ENCODE results near the gene PRKCE.

PRKCE gene

GRCh38 chr2:46117379-46117778 lies 465.9 kb downstream of the PRKCE start:
- H3K27ac ChIP-seq (ENCODE audit: low read length, poor library complexity, severe bottlenecking): no peak overlapping the region

DNA sequence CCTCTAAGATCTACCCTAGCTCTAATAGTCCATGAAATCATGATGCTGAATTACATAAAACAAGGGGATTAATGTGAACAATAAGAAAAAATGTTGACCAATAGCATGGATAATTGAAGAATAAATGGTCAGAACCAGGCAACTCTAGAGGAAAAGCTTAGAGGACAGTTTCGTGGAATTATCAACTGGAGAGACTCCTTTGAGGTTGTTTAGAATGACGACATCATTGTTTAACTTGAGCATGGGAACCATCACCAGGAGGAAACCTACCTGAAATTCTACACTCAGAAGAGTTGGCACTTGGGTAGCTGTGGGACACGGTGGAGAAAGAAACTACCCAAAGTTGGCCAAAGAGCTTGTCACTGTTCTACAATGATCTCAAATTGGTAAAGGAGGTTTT lies 466.5 kb downstream of the PRKCE start:
- H3K14ac ChIP-seq (ENCODE audit: low read length in 2 of 2): no peak overlapping the region
- H3K4me2 ChIP-seq (ENCODE audit: low read length, poor library complexity, severe bottlenecking): no peak overlapping the region
- peaks cover 0 to 4% of the 10 kb centered on the region in 2 experiments for H3K36me3 ChIP-seq (ENCODE audit: control insufficient read depth in 1 of 2, insufficient read depth in 2 of 2, low read depth in 1 of 2, low read length in 2 of 2)
- no peak overlapping the region for H2AFZ ChIP-seq (ENCODE audit: low read depth, low read length)
- peaks cover 10% of the 10 kb centered on the region for H3K79me1 ChIP-seq (replicated peaks; ENCODE audit: low read length, poor library complexity, severe bottlenecking)
- no peak overlapping the region for H3K4me3 ChIP-seq (ENCODE audit: insufficient read depth in 1 of 2, low read depth in 1 of 2, low read length in 2 of 2)
- H3K9ac ChIP-seq (ENCODE audit: low read length): no peak overlapping the region
- H3K27me3 ChIP-seq (ENCODE audit: control insufficient read depth in 1 of 2, insufficient read depth in 1 of 2, low read length in 2 of 2): no peaks in the 10 kb centered on the region
- no peak overlapping the region for H3K4ac ChIP-seq (ENCODE audit: low read depth in 1 of 2, low read length in 2 of 2)
- no peak overlapping the region for H4K91ac ChIP-seq (ENCODE audit: low read length)
- no peak overlapping the region for H2BK5ac ChIP-seq (ENCODE audit: low read depth, low read length, poor library complexity, severe bottlenecking)
- H2BK15ac ChIP-seq (ENCODE audit: low read depth, poor library complexity, severe bottlenecking): no peak overlapping the region
- no peak overlapping the region for H2BK120ac ChIP-seq (ENCODE audit: low read depth, low read length)
- no peak overlapping the region for H3K23ac ChIP-seq (ENCODE audit: low read length in 2 of 2)
- H2AK5ac ChIP-seq (ENCODE audit: low read length, severe bottlenecking): no peak overlapping the region
- H3K9me3 ChIP-seq (ENCODE audit: control insufficient read depth, low read length): no peaks in the 10 kb centered on the region
- H3K4me1 ChIP-seq (ENCODE audit: control insufficient read depth, insufficient read depth, low read depth, low read length): peaks cover 4% of the 10 kb centered on the region
- no peak overlapping the region for H3K27ac ChIP-seq (ENCODE audit: low read length, poor library complexity, severe bottlenecking)
- no peak overlapping the region for H2BK12ac ChIP-seq (ENCODE audit: low read length in 2 of 2)
- WGBS: 98% methylated on average over 3 of the region's 3 CpGs
- no peak for DNase-seq
- H3K18ac ChIP-seq (ENCODE audit: low read depth in 1 of 2, low read length in 2 of 2): no peak overlapping the region
- H4K8ac ChIP-seq (ENCODE audit: low read length): no peak overlapping the region

More at GRCh38 chr2:46117379-46117778, 465.9 kb downstream of the PRKCE start:
- H2AK5ac ChIP-seq (ENCODE audit: low read length, severe bottlenecking): no peak overlapping the region
- WGBS: 75% methylated on average over 1 of the region's 2 CpGs
- no peak for DNase-seq
- no peak overlapping the region for H3K14ac ChIP-seq (ENCODE audit: low read length in 2 of 2)
- H2BK12ac ChIP-seq (ENCODE audit: low read length in 2 of 2): no peak overlapping the region
- no peak overlapping the region for H4K8ac ChIP-seq (ENCODE audit: low read length)
- H3K9me3 ChIP-seq (ENCODE audit: control insufficient read depth, low read length): no peaks in the 10 kb centered on the region
- H4K91ac ChIP-seq (ENCODE audit: low read length): no peak overlapping the region
- no peak overlapping the region for H2BK15ac ChIP-seq (ENCODE audit: low read depth, poor library complexity, severe bottlenecking)
- no peak overlapping the region for H3K4me3 ChIP-seq (ENCODE audit: insufficient read depth in 1 of 2, low read depth in 1 of 2, low read length in 2 of 2)
- H3K79me1 ChIP-seq (replicated peaks; ENCODE audit: low read length, poor library complexity, severe bottlenecking): peaks cover 10% of the 10 kb centered on the region
- H3K4ac ChIP-seq (ENCODE audit: low read depth in 1 of 2, low read length in 2 of 2): no peak overlapping the region
- H3K4me2 ChIP-seq (ENCODE audit: low read length, poor library complexity, severe bottlenecking): no peak overlapping the region
- H3K18ac ChIP-seq (ENCODE audit: low read depth in 1 of 2, low read length in 2 of 2): no peak overlapping the region
- H3K9ac ChIP-seq (ENCODE audit: low read length): peak overlapping the region; percentile 73
- no peak overlapping the region for H2BK120ac ChIP-seq (ENCODE audit: low read depth, low read length)
- H3K4me1 ChIP-seq (ENCODE audit: control insufficient read depth, insufficient read depth, low read depth, low read length): peaks cover 4% of the 10 kb centered on the region
- no peak overlapping the region for H2AFZ ChIP-seq (ENCODE audit: low read depth, low read length)
- no peak overlapping the region for H2BK5ac ChIP-seq (ENCODE audit: low read depth, low read length, poor library complexity, severe bottlenecking)
- peaks cover 0 to 4% of the 10 kb centered on the region in 2 experiments for H3K36me3 ChIP-seq (ENCODE audit: control insufficient read depth in 1 of 2, insufficient read depth in 2 of 2, low read depth in 1 of 2, low read length in 2 of 2)
- no peak overlapping the region for H3K23ac ChIP-seq (ENCODE audit: low read length in 2 of 2)
- H3K27me3 ChIP-seq (ENCODE audit: control insufficient read depth in 1 of 2, insufficient read depth in 1 of 2, low read length in 2 of 2): no peaks in the 10 kb centered on the region

DNA sequence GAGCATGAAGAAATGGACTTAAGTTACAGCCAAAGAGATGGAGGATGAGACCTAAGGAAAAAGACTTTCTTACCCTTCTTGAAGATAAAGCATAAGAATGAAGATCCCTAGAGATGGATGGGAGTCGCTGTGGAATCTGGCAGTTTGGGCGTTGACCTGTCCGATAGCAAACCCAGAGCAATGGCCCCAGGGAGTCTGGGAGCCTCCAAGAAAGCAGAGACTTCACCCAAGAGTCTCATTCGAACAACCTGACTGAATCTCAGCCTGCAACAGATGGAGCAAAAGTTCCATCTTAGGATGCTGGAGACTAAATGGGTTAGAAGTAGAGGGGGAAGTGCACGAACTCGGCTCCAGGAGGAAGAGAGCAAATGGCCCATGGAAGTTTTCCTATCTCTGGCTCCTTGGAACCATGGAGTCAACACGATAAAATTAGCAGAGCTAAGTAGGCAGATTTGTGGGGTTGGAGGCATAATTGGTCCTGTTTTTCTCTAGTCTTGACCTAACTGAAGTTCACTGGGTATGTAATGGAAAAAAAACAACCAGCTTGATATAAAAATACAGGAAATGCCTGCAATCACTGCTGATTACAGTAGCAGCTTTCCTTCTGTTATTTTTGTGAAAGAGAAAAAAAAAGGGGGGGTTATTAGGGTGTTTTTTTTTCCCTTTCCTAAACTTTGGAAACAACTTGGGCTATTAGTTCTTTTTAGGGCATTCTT lies 467.3 kb downstream of the PRKCE start:
- Histone ChIP-seq H2BK12ac (ENCODE audit: low read length in 2 of 2) (no peak overlapping the region), H3K14ac (ENCODE audit: low read length in 2 of 2) (no peak overlapping the region), H4K8ac (ENCODE audit: low read length) (no peak overlapping the region), H3K4me3 (ENCODE audit: insufficient read depth in 1 of 2, low read depth in 1 of 2, low read length in 2 of 2) (no peak overlapping the region), H3K27me3 (ENCODE audit: control insufficient read depth in 1 of 2, insufficient read depth in 1 of 2, low read length in 2 of 2) (no peaks in the 10 kb centered on the region), H2AK5ac (ENCODE audit: low read length, severe bottlenecking) (no peak overlapping the region), H3K18ac (ENCODE audit: low read depth in 1 of 2, low read length in 2 of 2) (peak overlapping the region in 1 of 2 experiments; percentile 39), H2BK5ac (ENCODE audit: low read depth, low read length, poor library complexity, severe bottlenecking) (no peak overlapping the region), H3K27ac (ENCODE audit: low read length, poor library complexity, severe bottlenecking) (no peak overlapping the region), H3K36me3 (ENCODE audit: control insufficient read depth in 1 of 2, insufficient read depth in 2 of 2, low read depth in 1 of 2, low read length in 2 of 2) (peaks cover 0 to 4% of the 10 kb centered on the region in 2 experiments), H3K9ac (ENCODE audit: low read length) (peak overlapping the region; percentile 72), H3K9me3 (ENCODE audit: control insufficient read depth, low read length) (no peaks in the 10 kb centered on the region), H2BK120ac (ENCODE audit: low read depth, low read length) (no peak overlapping the region), H2BK15ac (ENCODE audit: low read depth, poor library complexity, severe bottlenecking) (no peak overlapping the region), H3K23ac (ENCODE audit: low read length in 2 of 2) (no peak overlapping the region), H3K4me1 (ENCODE audit: control insufficient read depth, insufficient read depth, low read depth, low read length) (peaks cover 4% of the 10 kb centered on the region), H4K91ac (ENCODE audit: low read length) (no peak overlapping the region), H3K4ac (ENCODE audit: low read depth in 1 of 2, low read length in 2 of 2) (no peak overlapping the region), H3K4me2 (ENCODE audit: low read length, poor library complexity, severe bottlenecking) (no peak overlapping the region), H3K79me1 (replicated peaks; ENCODE audit: low read length, poor library complexity, severe bottlenecking) (peaks cover 9% of the 10 kb centered on the region), H2AFZ (ENCODE audit: low read depth, low read length) (no peak overlapping the region)
- WGBS: 98% methylated on average over 6 of the region's 7 CpGs
- DNase-seq: no peak

DNA sequence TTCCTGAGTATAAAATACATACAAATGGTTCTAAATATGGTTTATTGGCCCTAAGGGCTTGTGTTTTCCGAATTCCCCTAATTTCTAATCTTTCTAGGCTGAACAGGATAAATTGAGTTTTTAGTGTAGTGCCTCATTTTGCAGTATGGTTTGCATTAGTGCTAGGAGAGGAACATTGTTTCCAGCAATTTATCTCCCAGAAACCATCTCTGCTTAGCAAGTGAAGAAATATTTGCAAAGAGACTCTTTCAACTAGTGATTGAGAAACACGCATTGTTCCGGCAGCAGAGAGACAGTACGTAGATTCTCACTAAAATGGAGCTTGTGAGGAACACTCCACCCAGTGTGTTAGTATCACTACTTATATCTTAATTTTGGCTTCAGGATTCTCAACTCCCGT lies 468.0 kb downstream of the PRKCE start:
- Histone ChIP-seq H2BK12ac (ENCODE audit: low read length in 2 of 2) (no peak overlapping the region), H3K27me3 (ENCODE audit: control insufficient read depth in 1 of 2, insufficient read depth in 1 of 2, low read length in 2 of 2) (no peaks in the 10 kb centered on the region), H3K23ac (ENCODE audit: low read length in 2 of 2) (no peak overlapping the region), H2BK15ac (ENCODE audit: low read depth, poor library complexity, severe bottlenecking) (no peak overlapping the region), H3K4me3 (ENCODE audit: insufficient read depth in 1 of 2, low read depth in 1 of 2, low read length in 2 of 2) (no peak overlapping the region), H4K8ac (ENCODE audit: low read length) (no peak overlapping the region), H3K4me1 (ENCODE audit: control insufficient read depth, insufficient read depth, low read depth, low read length) (peaks cover 4% of the 10 kb centered on the region), H2AFZ (ENCODE audit: low read depth, low read length) (no peak overlapping the region), H2AK5ac (ENCODE audit: low read length, severe bottlenecking) (no peak overlapping the region), H3K4ac (ENCODE audit: low read depth in 1 of 2, low read length in 2 of 2) (no peak overlapping the region), H3K9ac (ENCODE audit: low read length) (peak overlapping the region; percentile 72), H3K9me3 (ENCODE audit: control insufficient read depth, low read length) (no peaks in the 10 kb centered on the region), H2BK120ac (ENCODE audit: low read depth, low read length) (no peak overlapping the region), H3K79me1 (replicated peaks; ENCODE audit: low read length, poor library complexity, severe bottlenecking) (peaks cover 9% of the 10 kb centered on the region), H3K36me3 (ENCODE audit: control insufficient read depth in 1 of 2, insufficient read depth in 2 of 2, low read depth in 1 of 2, low read length in 2 of 2) (peaks cover 0 to 4% of the 10 kb centered on the region in 2 experiments), H2BK5ac (ENCODE audit: low read depth, low read length, poor library complexity, severe bottlenecking) (no peak overlapping the region), H4K91ac (ENCODE audit: low read length) (no peak overlapping the region), H3K14ac (ENCODE audit: low read length in 2 of 2) (no peak overlapping the region), H3K27ac (ENCODE audit: low read length, poor library complexity, severe bottlenecking) (no peak overlapping the region), H3K18ac (ENCODE audit: low read depth in 1 of 2, low read length in 2 of 2) (no peak overlapping the region), H3K4me2 (ENCODE audit: low read length, poor library complexity, severe bottlenecking) (no peak overlapping the region)
- DNase-seq: no peak
- 97% methylated on average over 2 of the region's 5 CpGs for WGBS

All from mesenchymal stem cell (in vitro differentiated cells and primary cell).